Nephron (organoid): Measurements from ENCODE around the gene DYSF.

Source experiments
- H3K27ac Mint-ChIP-seq, 3 experiments: 2 replicates each; pipeline ENCODE4 v1.8.0; 2020; ENCODE audit warnings: mixed read lengths in 3 of 3, mild to moderate bottlenecking in 2 of 3, moderate library complexity in 1 of 3
- H3K27me3 Mint-ChIP-seq: 2 replicates; pipeline ENCODE4 v1.8.0; 2021; ENCODE audit warnings: low read depth, mild to moderate bottlenecking, moderate library complexity, mixed read lengths
- H3K36me3 Mint-ChIP-seq: 2 replicates; pipeline ENCODE4 v1.8.0; 2020; ENCODE audit warnings: low read depth, mixed read lengths
- H3K4me1 Mint-ChIP-seq: 2 replicates; pipeline ENCODE4 v1.8.0; 2020; ENCODE audit warnings: mixed read lengths
- H3K4me3 Mint-ChIP-seq, 3 experiments: 2 replicates each; pipeline ENCODE4 v1.8.0; 2020; ENCODE audit warnings: mild to moderate bottlenecking in 3 of 3, mixed read lengths in 3 of 3, moderate library complexity in 2 of 3
- H3K9me3 Mint-ChIP-seq: 2 replicates; pipeline ENCODE4 v1.8.0; 2020; ENCODE audit warnings: mixed read lengths
- CTCF ChIP-seq, 3 experiments: fragments of 200-600 bp; sonication (generic); IDR thresholded peaks; one replicate each; pipeline ENCODE4 v1.5.0; 2021; ENCODE audit warnings: antibody characterized with exemption in 3 of 3; ENCODE audit not compliant: unreplicated experiment in 3 of 3

The DYSF gene

DNA sequence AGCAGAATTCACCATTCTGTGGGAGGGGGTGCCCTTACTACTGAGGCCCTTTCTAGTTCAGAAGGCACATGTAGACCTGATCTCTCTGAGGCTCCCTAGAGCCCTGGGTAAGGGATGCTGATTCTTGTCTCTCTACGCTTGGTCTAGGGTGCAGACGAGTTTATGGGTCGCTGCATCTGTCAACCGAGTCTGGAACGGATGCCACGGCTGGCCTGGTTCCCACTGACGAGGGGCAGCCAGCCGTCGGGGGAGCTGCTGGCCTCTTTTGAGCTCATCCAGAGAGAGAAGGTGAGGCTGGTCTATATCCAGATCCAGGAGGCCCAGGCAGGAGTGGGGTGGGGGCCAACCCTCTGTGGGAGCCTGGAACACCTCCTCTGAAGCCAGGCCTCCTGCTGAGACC lies 147.2 kb downstream of the DYSF start:
- Mint-ChIP-seq H3K27me3 (peaks cover 72% of the 10 kb centered on the region), H3K36me3 (no peaks in the 10 kb centered on the region), H3K4me3 (no peak overlapping the region), H3K4me1 (peaks cover 24% of the 10 kb centered on the region), H3K27ac (no peak overlapping the region), H3K9me3 (no peaks in the 10 kb centered on the region)
- TF ChIP-seq CTCF (IDR thresholded peaks at IDR 0.05; ENCODE audit: unreplicated experiment in 3 of 3), result no peak

DNA sequence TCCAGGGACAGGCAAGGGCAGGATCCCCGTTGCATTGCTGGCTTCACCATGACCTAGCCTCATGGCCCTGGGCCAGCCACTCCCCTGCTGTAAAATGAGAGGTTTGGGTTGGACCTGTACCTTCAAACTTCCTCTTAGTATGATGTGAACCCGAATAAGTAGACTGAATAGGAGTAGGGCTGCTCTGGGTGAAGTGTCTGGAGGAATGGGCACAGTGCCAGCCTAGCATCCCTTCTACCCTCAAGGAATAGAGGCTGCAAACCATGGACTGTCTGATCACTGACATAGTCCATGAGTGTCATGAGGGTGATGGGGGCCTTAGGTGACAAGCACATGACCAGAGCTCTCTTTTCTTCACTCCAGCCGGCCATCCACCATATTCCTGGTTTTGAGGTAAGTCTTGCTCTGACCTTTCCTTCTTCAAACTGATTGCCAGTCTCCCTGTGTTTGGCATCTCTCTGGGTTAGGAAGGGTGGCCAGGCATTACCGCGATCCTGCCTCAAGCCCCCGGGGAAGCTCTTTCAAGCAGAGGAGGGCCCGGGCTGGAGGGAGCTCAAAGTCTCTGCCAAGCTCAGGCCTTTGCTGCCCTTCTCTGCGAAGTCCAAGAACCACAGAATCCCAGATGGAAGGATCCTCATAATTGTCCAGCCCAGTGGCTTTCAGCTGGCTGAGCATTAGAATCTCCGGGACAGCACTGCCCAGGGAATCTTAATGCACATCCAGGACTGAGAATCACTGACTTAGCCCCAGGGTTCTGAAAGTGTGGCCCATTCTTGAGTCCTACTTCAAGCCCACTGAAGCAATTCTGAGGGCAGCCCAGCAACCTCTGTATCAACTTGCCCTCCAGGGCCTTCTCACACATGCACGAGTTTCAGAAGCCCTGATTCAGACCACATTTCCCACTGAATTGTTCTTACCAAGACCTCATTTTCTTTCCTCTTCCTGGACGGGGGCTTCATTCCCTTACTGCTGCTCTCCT lies 148.1 kb downstream of the DYSF start:
- Mint-ChIP-seq H3K27me3 (peaks cover 72% of the 10 kb centered on the region), H3K4me3 (no peak overlapping the region), H3K4me1 (peaks cover 24% of the 10 kb centered on the region), H3K36me3 (no peaks in the 10 kb centered on the region), H3K9me3 (no peaks in the 10 kb centered on the region), H3K27ac (no peak overlapping the region)
- no peak for TF ChIP-seq CTCF (IDR thresholded peaks at IDR 0.05; ENCODE audit: unreplicated experiment in 3 of 3)

DNA sequence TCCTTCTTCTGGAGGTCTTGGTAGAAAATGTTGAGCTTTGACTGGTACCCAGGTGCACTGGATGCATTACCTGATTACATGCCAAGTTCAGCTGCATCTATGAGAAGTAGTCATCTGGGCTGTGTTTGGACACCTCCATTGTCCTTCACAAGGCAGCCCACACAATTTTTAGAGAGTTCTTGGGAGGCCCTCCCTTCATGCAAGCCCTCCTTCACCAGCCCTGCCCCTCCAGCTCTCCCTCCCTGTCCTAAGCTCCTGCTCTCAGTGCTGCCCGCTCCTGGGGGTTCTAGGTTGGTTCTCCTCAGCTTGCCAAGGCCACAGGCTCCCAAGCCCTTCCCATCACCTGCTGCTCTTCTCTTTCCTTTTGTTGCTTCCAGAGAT lies 148.7 kb downstream of the DYSF start:
- no peak for TF ChIP-seq CTCF (IDR thresholded peaks at IDR 0.05; ENCODE audit: unreplicated experiment in 3 of 3)
- Mint-ChIP-seq H3K4me1 (peaks cover 24% of the 10 kb centered on the region), H3K36me3 (no peaks in the 10 kb centered on the region), H3K9me3 (no peaks in the 10 kb centered on the region), H3K4me3 (no peak overlapping the region), H3K27me3 (peaks cover 72% of the 10 kb centered on the region), H3K27ac (no peak overlapping the region)

DNA sequence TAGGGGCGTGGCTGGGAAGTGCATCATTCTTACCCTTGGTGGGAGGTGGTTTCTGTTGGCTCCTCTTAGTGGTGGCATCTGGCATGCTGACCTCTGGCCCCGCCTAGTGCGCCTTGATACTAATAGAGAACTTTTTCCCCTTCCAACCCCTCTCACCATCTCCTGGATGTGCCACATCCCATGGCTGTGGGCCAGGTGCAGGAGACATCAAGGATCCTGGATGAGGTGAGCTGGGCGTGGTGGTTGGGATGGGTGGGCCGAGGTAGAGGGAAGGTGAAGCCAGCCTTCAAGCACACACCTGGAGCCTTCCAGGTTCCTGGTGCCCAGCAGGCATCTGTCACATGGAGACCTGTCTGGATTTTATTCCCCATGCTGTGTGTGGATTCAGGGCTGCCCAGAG lies 149.2 kb downstream of the DYSF start:
- H3K4me1 Mint-ChIP-seq, result peaks cover 24% of the 10 kb centered on the region
- no peak overlapping the region for H3K27ac Mint-ChIP-seq
- H3K9me3 Mint-ChIP-seq, result no peaks in the 10 kb centered on the region
- H3K36me3 Mint-ChIP-seq, result no peaks in the 10 kb centered on the region
- peaks cover 73% of the 10 kb centered on the region for H3K27me3 Mint-ChIP-seq
- no peak for TF ChIP-seq CTCF (IDR thresholded peaks at IDR 0.05; ENCODE audit: unreplicated experiment in 3 of 3)
- no peak overlapping the region for H3K4me3 Mint-ChIP-seq

DNA sequence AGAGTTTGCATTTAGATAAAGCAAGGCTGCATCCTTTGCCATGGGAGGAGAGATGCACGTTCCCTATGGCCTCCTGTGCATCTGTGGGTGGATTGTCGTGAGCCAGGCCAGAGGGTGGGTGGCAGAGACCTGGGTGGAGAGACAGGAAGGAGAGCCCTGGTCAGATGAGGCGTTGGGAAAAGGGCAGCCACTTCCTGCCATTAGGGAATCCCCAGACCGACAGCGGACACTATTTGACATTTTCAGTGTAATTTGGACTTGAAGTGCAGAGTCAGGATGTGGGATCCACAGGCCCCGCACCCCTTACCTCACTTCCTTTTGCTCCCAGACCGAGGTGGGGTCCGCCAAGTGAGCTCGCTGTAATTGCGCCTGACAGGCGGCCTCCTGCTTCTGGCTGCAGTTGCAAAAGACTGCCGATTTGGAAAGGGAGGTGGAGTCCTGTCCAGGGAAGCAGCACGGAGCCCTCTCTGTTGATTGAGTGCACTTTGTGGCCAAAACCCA lies 150.0 kb downstream of the DYSF start:
- Mint-ChIP-seq H3K27ac (peak overlapping the region in 2 of 3 experiments; percentile 27 to 58), H3K4me1 (peaks cover 24% of the 10 kb centered on the region), H3K9me3 (no peaks in the 10 kb centered on the region), H3K36me3 (no peaks in the 10 kb centered on the region), H3K27me3 (peaks cover 70% of the 10 kb centered on the region), H3K4me3 (peak overlapping the region in 2 of 3 experiments; percentile 31 to 40)
- no peak for TF ChIP-seq CTCF (IDR thresholded peaks at IDR 0.05; ENCODE audit: unreplicated experiment in 3 of 3)
